Left lung (tissue), 14 donors: ENCODE measurements around the gene EFCAB7. TPM values are rescaled to one million over a fixed set of nuclear protein-coding genes. Genes with fewer than 3 reads are reported as not detected.
A peak's percentile ranks its signal among the peaks of the same experiment; 100 is the strongest.

ENCODE experiments used
- ATAC-seq: fragments of 200-7000 bp; cut with Tn5 transposase; one replicate; pipeline ENCODE4 v1.9.1; 2020; ENCODE audit warnings: moderate library complexity
- DNase-seq, 4 donors: peaks; one replicate each; pipeline ENCODE4 v3.0.0-alpha.2; 2013 to 2020
- H3K27ac ChIP-seq, 2 donors: fragments of 200-600 bp; sonication (generic) in 1 of 2; one replicate each; pipeline versions ENCODE4 v1.5.0 to v1.8.0; 2020 to 2021
- H3K27me3 ChIP-seq, 2 donors: fragments of 200-600 bp; sonication (generic) in 1 of 2; one replicate each; pipeline versions ENCODE4 v1.5.0 to v1.8.0; 2020 to 2021
- H3K36me3 ChIP-seq, 2 donors: fragments of 200-600 bp; sonication (generic) in 1 of 2; one replicate each; pipeline versions ENCODE4 v1.5.0 to v1.8.0; 2020 to 2021
- H3K4me1 ChIP-seq, 2 donors: fragments of 200-600 bp; one replicate each; pipeline ENCODE4 v1.8.0; 2021
- H3K4me3 ChIP-seq, 2 donors: fragments of 200-600 bp; sonication (generic) in 1 of 2; one replicate each; pipeline versions ENCODE4 v1.5.0 to v1.8.0; 2020 to 2021; ENCODE audit warnings: mild to moderate bottlenecking in 1 of 2
- H3K9me3 ChIP-seq, 2 donors: fragments of 200-600 bp; sonication (generic) in 1 of 2; one replicate each; pipeline versions ENCODE4 v1.5.0 to v1.8.0; 2020 to 2021
- intact Hi-C, 2 donors: fragments of 100-400 bp; cut with DNase I; formaldehyde crosslinking; loops; one replicate each; pipeline versions ENCODE4 v1.11.2 to v1.14.2; 2022
- long read RNA-seq, 12 donors: library from polyadenylated mRNA in 2 of 12; unstranded in 2 of 12; transcript quantifications; one replicate each; pipeline ENCODE4 v2.0.0 and lab custom pipeline, GENCODE V29; 2019 to 2026
- polyA plus RNA-seq, 6 donors: library from polyadenylated mRNA; unstranded; fragments of 120-200 nt; gene quantifications; one replicate each; pipeline ENCODE4 v1.2.1, GENCODE V29; 2013; ENCODE audit not compliant: insufficient read length in 6 of 6
- total RNA-seq, 2 donors: library from RNA; stranded (reverse); fragmentation: NEBNext Ultra II Directional; extraction: Animal tissue kit (Norgen Biotek cat#: 25700); gene quantifications; one replicate each; pipeline ENCODE4 v1.2.1, GENCODE V29; 2021
- TF ChIP-seq, protein P1 (sequence below), 2 donors: fragments of 200-600 bp; sonication (generic) in 1 of 2; IDR thresholded peaks; one replicate each; pipeline versions ENCODE4 v1.5.0 to v1.8.0; 2021; ENCODE audit warnings: antibody characterized with exemption in 2 of 2
- donor health status: DM: no; HTN: yes; CAD: no.
- donor health status: DM: no; HTN: no; CAD: no.

Gene EFCAB7
- total RNA-seq: 1 to 10 TPM; 6.8 to 8.8 TPM
- 10 to 100 TPM; 20.2 to 32.6 (median 25.2) TPM for polyA plus RNA-seq
- long read RNA-seq, donor 1, partial matches to known transcripts: 0 of 2 reads
- long read RNA-seq, donor 1, other reads (novel, unspliced or antisense): 0 of 2 reads
- long read RNA-seq, donor 2, partial matches to known transcripts: 0 of 1 reads
- long read RNA-seq, donor 2, other reads (novel, unspliced or antisense): 0 of 1 reads
- long read RNA-seq, donor 3, partial matches to known transcripts: 0 of 4 reads
- long read RNA-seq, donor 3, other reads (novel, unspliced or antisense): 0 of 4 reads
- long read RNA-seq, donor 4, partial matches to known transcripts: 1 of 3 reads
- long read RNA-seq, donor 4, other reads (novel, unspliced or antisense): 1 of 3 reads
- long read RNA-seq, donor 5, partial matches to known transcripts: 0 of 1 reads
- long read RNA-seq, donor 5, other reads (novel, unspliced or antisense): 0 of 1 reads
- long read RNA-seq, donor 6, partial matches to known transcripts: 0 of 4 reads
- long read RNA-seq, donor 6, other reads (novel, unspliced or antisense): 0 of 4 reads
- long read RNA-seq, donor 7: 0 reads
- long read RNA-seq, donor 8, partial matches to known transcripts: 0 of 2 reads
- long read RNA-seq, donor 8, other reads (novel, unspliced or antisense): 0 of 2 reads
- long read RNA-seq, donor 9: 0 reads
- long read RNA-seq, donor 10: 0 reads
- long read RNA-seq, donor 11, partial matches to known transcripts: 5 of 7 reads
- long read RNA-seq, donor 11, other reads (novel, unspliced or antisense): 0 of 7 reads
- long read RNA-seq, donor 12, partial matches to known transcripts: 0 of 3 reads
- long read RNA-seq, donor 12, other reads (novel, unspliced or antisense): 0 of 3 reads

- Histone ChIP-seq H3K4me1 (peaks cover 3 to 18% of the 10 kb centered on the region in 2 donors), H3K4me3 (peak within 1 kb of the TSS; percentile 54 to 61), H3K27ac (peak within 1 kb of the TSS; percentile 93 to 97), H3K27me3 (no peaks in the 10 kb centered on the region), H3K9me3 (no peaks in the 10 kb centered on the region), H3K36me3 (peaks cover 0 to 3% of the 10 kb centered on the region in 2 donors)
- ATAC-seq (peak; percentile 96), DNase-seq (peak; percentile 90 to 95 (median 92))
- TF ChIP-seq, protein P1, sequence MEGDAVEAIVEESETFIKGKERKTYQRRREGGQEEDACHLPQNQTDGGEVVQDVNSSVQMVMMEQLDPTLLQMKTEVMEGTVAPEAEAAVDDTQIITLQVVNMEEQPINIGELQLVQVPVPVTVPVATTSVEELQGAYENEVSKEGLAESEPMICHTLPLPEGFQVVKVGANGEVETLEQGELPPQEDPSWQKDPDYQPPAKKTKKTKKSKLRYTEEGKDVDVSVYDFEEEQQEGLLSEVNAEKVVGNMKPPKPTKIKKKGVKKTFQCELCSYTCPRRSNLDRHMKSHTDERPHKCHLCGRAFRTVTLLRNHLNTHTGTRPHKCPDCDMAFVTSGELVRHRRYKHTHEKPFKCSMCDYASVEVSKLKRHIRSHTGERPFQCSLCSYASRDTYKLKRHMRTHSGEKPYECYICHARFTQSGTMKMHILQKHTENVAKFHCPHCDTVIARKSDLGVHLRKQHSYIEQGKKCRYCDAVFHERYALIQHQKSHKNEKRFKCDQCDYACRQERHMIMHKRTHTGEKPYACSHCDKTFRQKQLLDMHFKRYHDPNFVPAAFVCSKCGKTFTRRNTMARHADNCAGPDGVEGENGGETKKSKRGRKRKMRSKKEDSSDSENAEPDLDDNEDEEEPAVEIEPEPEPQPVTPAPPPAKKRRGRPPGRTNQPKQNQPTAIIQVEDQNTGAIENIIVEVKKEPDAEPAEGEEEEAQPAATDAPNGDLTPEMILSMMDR (IDR thresholded peaks at IDR 0.05): no peak
- intact Hi-C loops: no loop called here
These were observed at the start of gene EFCAB7, which contains the start of gene ITGB3BP for GRCh38 chr1:63522891-63523728. EFCAB7 (plus strand) TSS chr1:63523525; CDS start chr1:63525573, 2,048 bp downstream. ITGB3BP (minus strand) TSS chr1:63523225; CDS start chr1:63523133, 92 bp downstream.

DNA sequence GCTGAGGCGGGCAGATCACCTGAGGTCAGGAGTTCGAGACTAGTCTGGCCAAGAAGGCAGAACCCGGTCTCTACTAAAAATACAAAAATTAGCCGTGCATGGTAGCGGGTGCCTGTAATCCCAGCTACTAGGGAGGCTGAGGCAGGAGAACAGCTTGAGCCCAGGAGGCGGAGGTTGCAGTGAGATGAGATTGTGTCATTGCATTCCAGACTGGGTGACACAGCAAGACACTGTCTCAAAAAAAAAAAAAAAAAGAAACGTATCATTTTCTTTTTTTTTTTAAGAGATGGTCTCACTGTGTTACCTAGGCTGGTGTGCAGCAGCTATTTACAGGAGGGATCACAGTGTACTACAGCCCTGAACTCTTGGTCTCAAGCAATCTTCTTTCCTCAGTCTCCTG is 47.6 kb upstream of the EFCAB7 start:
- intact Hi-C loops: no loop called here

DNA sequence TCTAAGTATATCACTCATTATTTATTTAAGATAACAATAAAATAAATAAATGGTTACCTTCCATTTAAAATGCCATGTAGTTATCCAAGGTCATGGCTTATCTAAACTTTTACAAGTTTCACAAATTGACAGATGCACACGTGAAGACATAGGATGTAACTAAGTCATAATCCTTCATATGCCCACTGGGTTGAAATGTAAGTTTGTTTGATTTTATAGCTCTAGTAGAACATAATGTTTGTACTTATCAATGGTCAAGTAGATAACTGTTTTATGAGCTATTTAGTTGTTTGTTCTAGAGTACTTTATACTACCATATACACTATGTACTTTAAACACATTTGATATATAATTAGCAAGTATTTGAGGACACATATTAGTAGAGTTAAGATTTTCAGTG is 43.3 kb upstream of the EFCAB7 start:
- H3K27ac ChIP-seq: no peak overlapping the region
- intact Hi-C loops: no loop called here
- DNase-seq (no peak), ATAC-seq (no peak)
- TF ChIP-seq, protein P1 (IDR thresholded peaks at IDR 0.05): no peak
- H3K4me3 ChIP-seq: no peak overlapping the region
- H3K27me3 ChIP-seq: no peaks in the 10 kb centered on the region
- no peaks in the 10 kb centered on the region for H3K9me3 ChIP-seq
- H3K4me1 ChIP-seq: no peaks in the 10 kb centered on the region
- no peaks in the 10 kb centered on the region for H3K36me3 ChIP-seq

More for the DNA sequence above, 47.6 kb upstream of the EFCAB7 start:
- DNase-seq (no peak), ATAC-seq (no peak)
- no peak overlapping the region for H3K4me3 ChIP-seq
- no peaks in the 10 kb centered on the region for H3K36me3 ChIP-seq
- H3K27me3 ChIP-seq: no peaks in the 10 kb centered on the region
- H3K9me3 ChIP-seq: no peaks in the 10 kb centered on the region
- no peak overlapping the region for H3K27ac ChIP-seq
- no peaks in the 10 kb centered on the region for H3K4me1 ChIP-seq
- TF ChIP-seq, protein P1 (IDR thresholded peaks at IDR 0.05): no peak

DNA sequence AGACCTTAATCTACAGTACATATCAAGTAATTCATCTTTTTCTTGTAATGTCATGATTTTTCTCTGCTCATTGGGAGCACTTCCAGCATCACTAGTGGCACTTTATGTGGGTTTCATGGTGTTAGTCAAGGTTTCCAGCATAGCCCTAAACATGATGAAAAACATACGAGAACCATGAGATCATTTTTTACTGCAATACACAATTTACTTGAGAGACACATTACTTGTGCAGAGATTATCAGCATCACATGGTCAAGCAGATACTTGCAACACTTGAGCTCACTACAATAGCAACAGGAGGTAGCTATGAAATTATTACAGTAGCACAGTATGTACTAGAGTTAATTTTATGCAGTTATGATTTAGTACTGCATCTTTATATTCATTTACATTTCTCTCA is 36.7 kb upstream of the EFCAB7 start:
- intact Hi-C loops: no loop called here
- no peak overlapping the region for H3K4me3 ChIP-seq
- DNase-seq: peak in 2 of 4 donors; percentile 73 to 77
- no peaks in the 10 kb centered on the region for H3K9me3 ChIP-seq
- no peaks in the 10 kb centered on the region for H3K36me3 ChIP-seq
- H3K27ac ChIP-seq: no peak overlapping the region
- no peaks in the 10 kb centered on the region for H3K4me1 ChIP-seq
- ATAC-seq: peak; percentile 29
- TF ChIP-seq, protein P1 (IDR thresholded peaks at IDR 0.05): no peak
- no peaks in the 10 kb centered on the region for H3K27me3 ChIP-seq
